Measurements from ENCODE around the gene SLC9A3.
"Not testable (repeated sequence)": the region's sequence is repeated elsewhere in the genome, so short reads cannot be mapped to it uniquely, and the experiment has no call there.

SLC9A3 gene

DNA sequence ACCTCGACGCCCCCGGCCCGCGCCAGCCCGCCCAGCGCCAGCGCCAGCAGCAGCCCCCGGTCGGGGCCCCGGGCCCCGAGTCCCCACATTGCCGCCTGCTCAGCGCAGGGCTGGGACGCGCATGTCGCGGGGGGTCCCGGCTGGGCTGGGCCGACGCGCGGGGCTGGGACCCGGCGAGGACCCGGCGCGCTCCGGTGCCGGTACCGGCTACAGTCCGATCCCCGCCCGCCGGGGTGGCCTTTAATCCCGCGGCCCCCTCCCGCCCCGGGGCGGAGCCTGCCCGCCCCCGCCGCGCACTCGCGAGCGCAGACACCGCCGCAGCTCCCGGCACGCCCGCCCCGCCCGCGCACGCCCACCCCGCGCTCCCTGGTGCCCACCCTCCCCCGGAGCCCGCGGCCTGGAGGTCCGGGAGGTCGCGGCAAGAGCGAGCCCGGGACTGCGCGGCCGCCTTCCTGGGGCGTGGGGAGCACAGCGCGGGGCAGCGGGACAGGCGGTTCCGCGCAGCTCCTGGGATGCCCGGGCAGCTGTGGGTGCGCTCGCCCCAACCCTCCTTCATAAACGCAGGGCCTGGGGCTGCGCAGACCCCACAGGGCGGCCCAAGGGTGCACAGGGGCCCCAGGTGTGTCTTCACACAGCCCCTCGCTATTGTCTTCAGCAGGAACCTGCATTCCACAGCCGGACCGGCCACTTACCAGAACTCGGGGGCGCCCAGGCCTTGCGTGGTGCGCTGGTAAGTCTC lies at the start of gene SLC9A3:
Gene SLC9A3 (minus strand): TSS at position 216 of the 739 bp plus-strand sequence.
- no peak for DNase-seq

- DNase-seq, result no peak
Measured at GRCh38 chr5:573976-574375, 49.7 kb upstream of the SLC9A3 start.

GRCh38 chr5:573206-573605 lies 49.0 kb upstream of the SLC9A3 start:
- no peak for DNase-seq

- no peak for DNase-seq
Measured at GRCh38 chr5:572398-573019, 48.3 kb upstream of the SLC9A3 start.

DNA sequence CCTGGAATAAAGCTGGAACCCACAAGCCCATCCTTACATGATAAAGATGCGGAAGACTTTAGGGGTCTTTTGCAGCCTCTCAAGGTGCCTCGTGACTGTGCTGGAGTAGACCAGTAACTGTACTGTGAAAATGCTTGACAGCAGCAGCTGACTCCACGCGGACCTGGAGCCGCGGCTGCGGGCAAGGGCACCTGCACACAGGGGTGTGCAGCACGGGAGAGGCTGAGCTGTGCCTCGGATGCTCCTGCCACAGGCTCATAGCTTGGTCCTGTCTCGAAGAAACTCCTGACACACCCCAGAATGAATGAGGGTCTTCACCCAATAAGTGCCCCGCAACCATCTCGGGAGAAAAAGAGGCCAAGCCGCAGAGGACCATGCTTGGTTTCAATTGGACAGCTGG lies 47.5 kb upstream of the SLC9A3 start:
- no peak for DNase-seq

DNA sequence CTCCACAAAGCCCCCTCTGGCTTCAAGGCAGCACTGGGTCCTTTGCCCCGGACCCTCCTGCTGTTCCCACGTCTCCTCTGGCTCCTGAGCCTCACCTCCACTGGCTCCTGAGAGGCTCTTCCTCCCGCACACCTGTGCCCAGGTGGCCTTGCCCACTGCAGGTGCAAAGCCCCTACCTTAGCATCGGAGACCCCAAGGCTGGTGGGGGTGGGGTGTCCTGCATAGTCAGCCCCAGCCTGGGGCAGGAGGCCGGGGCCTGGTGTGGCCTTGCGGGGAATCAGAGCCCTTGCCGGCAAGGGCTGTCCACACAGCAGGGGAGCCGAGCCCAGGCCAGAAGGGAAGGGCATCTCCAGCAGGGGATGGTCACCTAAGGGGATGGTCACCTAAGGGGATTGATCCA lies 46.6 kb upstream of the SLC9A3 start:
- no peak for DNase-seq

DNA sequence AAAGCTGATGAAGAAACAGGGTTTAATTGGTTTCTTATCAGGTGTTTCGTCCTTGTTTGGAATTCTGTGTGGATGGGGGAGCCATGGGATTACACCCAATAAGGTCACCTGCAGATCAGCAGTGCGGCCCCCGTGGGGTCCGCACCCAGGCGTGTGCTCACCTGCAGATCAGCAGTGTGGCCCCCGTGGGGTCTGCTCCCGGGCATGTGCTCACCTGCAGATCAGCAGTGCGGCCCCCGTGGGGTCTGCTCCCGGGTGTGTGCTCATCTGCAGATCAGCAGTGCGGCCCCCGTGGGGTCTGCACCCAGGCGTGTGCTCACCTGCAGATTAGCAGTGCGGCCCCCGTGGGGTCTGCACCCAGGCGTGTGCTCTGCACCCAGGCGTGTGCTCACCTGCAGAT lies 46.2 kb upstream of the SLC9A3 start:
- DNase-seq, result no peak

DNA sequence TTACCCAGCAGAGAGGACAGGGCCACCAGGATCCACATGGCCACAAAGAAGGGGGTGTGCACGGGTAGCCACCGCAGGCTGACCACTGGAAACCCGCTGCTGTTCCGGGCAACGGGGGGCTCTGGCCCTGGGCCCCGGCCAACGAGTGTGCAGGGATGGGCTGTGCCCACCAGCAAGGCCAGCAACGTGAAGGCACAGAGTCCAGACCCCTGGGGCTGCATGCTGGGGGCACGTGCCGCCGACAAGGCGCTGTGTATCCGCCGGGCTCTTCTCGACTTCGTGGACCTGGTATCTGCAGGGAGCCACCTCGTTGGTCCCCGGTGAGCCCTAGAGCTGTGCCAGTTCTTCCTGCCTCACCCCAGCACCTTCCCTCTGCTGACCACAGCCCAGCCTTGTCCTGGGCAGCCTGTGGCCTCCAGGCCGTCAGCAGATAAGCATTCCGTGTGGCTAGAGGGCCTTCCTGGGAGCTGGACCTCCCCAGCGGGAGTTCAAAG lies 45.7 kb upstream of the SLC9A3 start:
- no peak for DNase-seq

DNA sequence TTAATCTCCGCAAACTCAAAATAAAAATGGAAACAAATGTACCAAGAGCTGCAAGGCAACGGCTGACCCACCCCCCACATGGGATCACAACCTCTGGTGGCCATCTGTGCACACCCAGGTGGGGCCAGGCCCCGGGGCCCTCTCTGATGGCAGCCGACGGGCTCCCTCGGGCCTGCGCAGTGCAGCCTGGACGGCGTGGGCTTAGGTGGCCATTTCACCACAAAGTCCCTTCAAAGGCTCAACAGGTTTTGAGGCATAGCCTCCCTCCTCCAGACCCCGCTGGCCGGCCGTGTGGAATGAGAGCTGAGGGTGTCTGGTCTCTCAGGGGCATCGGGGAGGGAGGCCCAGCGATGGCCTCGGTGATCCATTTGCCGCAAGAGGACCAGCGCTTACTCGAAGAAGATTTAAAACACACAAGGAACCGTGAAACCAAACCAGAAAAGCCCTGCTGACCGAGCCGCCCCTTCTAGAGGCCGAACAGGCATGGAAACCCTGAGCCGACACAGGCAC lies 45.2 kb upstream of the SLC9A3 start:
- DNase-seq, result no peak

GRCh38 chr5:568809-569208 lies 44.6 kb upstream of the SLC9A3 start:
- no peak for DNase-seq

GRCh38 chr5:568061-568781 lies 44.0 kb upstream of the SLC9A3 start:
- DNase-seq, result no peak

GRCh38 chr5:567664-568060 lies 43.4 kb upstream of the SLC9A3 start:
- no peak for DNase-seq

DNA sequence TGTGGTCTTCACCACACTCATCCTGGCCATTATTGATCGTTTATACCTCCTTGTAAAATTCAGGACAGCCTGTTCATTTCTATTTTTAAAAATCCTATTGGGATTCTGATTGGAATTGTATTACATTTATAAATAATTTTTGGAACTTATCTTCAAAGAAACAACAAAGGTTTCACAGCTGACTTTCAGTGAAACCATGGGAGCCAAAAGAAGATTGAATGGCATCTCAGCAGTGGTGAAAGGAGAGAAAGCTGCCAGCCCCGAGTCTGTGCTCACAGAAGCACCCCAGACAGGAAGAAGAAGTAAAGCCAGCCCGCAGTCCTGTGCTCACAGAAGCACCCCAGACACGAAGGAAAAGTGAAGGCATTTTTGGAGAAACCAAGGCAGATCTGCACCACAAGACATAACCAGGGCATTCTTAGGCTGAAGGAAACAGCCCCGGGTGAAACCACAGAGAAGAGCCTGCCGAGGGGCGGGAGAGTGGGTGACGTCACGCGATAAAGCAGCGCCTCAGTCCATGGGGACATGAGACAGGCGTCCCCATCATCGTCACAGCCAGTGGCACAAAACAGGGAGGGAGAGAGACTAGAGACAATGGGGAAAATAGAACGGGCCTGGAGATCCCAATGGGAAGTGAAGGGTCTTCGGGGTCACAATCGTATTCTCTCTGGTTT lies 42.5 kb upstream of the SLC9A3 start:
- no peak for DNase-seq

- no peak for DNase-seq
Measured at GRCh38 chr5:565782-566440, 41.7 kb upstream of the SLC9A3 start.

- no peak for DNase-seq
Measured at GRCh38 chr5:561408-561807, 37.2 kb upstream of the SLC9A3 start.

GRCh38 chr5:560792-561166 lies 36.5 kb upstream of the SLC9A3 start:
- no peak for DNase-seq

GRCh38 chr5:558871-559503 lies 34.7 kb upstream of the SLC9A3 start:
- no peak for DNase-seq

DNA sequence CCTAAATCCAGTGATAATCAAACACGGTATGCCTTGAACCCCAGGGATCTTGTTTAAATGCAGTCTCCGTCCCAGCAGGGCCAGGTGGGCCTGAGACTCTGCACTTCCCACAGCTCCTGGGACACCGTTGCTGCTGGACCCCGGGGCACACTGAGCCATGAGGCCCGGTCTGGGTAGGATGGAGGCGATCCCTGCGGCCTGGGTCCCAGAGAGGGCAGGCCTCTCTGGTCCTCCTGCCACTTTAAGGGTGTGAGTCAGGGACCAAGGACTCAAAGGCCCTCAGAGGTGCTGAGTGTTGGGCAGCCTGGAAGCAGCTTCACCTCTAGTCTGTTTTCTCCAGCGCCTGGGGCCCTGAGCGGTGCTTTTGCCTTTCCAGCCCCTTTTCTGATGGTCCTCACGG lies 34.1 kb upstream of the SLC9A3 start:
- no peak for DNase-seq

DNA sequence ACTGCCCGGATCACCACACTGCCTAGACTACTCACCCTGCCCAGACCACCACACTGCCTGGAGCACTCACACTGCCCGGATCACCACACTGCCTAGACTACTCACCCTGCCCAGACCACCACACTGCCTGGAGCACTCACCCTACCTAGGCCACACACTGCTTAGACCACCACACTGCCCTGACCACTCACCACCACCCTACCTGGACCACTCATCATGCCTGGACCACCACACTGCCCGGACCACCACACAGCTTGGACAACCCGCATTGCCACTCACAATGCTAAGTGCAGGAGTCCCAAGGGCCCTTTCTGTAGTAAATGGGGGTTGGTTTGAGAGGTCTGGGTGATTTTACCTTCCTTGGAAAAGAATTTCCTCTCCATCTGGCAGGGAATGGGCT lies 33.7 kb upstream of the SLC9A3 start:
- DNase-seq, result not testable (repeated sequence)

GRCh38 chr5:556909-557441 lies 32.7 kb upstream of the SLC9A3 start:
- DNase-seq, result no peak
